Measurements from ENCODE around the gene SNAP29.
"Not testable (repeated sequence)": the region's sequence is repeated elsewhere in the genome, so short reads cannot be mapped to it uniquely, and the experiment has no call there.

Gene SNAP29

DNA sequence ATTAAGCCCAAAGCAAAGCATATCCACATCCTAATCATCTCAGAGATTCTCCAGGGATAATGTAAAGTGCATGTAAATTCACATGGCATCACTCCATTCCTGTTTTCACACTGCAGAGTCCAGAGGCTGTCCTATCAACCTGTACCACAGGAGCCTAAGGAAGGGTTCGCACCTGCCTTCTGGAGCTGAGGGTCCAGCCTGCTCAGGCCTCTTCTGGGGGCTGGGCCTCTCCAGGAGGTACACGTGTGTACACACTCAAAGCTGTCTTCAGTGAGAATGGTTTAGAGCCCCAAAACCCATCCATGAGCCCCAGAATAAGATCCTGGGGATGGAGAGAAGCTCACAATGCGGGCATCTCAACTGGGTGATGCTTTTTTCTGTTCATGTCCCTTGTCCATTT lies 24.1 kb upstream of the SNAP29 start:
- DNase-seq (ENCODE audit: low spot score) (no peak), FAIRE-seq (no peak)

DNA sequence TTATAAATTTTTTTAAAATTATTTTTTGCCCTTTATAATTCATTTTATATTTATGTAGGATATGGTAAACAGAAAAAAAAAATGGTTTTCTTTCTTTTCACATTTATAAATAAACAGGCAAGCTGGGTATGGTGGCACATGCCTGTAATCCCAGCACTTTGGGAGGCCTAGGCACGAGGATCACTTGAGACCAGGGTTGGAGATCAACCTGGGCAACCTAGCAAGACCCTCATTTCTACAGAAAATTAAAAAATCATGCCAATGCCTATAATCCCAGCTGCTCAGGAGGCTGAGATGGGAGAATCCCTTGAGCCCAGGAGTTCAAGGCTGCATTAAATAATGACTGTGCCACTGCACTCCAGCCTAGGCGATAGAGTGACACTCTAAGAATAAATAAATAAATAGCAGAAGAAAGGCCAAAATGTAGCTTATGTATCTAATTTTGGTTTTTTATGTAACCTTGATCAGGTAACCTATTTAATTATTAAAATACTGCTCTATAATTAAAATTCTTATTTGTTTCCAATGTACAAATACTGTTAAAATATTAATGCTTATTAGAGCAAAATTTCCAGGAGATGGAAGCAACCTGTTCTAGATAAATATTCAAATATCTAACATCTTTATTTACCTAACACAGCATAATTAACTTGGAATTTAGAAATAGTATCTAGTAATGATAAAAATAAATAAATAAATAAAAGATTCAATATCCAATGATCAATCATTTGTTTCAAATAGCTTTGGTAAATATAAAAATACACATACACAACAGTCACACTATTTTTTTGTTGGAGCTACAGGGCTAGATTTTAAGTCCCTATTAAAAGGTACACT lies 21.6 kb upstream of the SNAP29 start:
- FAIRE-seq (no peak), DNase-seq (ENCODE audit: low spot score) (no peak)

DNA sequence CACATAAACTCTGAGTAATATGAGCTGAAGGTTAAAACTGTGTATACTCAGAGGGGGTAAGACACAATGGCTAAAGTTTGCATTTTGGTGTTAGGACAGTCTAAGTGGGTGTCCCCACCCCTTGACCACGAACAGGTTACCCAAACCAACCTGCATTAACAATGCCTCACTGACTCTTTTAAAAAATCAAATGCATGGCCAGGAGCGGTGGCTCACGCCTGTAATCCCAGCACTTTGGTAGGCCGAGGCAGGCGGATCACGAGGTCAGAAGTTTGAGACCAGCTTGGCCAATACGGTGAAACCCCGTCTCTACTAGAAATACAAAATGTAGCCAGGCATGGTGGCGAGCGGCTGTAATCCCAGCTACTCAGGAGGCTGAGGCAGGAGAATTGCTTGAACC lies 19.5 kb upstream of the SNAP29 start:
- not testable (repeated sequence) for FAIRE-seq; DNase-seq (ENCODE audit: low spot score)

DNA sequence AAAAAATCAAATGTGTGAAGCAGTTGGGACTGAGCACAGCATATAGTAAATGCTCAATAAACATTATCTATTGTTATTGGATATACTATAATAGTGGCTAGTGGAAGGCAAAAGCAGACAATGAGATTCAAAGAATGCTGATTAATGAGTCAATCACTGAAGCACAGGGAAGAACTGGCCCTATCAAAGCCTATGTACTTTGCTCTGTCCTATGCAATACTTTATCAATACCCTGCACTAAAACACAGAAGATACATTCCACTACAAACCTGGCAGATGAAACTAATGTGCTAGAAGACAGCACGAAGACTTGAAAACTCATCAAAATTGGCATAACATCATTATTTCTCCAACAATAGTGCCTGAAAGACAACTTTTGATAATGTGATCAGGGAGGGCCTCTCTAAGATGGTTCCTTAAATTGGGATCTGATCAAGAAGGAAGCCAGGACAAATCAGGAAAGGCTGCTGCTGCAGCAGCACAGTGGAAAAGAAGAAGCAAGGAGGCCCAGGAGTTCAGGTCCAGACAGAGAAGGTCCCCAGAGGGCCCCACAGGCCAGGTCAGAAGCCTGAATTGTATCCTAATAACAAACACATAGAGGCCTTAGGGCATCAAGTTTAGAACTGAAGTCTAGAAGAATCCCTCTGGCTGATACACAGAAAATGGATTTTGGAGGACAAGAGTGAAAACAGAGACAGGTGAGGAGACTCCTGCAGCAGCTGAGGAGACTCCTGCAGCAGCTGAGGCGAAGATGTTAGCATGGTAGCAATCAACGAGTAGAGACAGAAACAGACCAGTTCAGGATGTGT lies 18.8 kb upstream of the SNAP29 start:
- no peak for FAIRE-seq
- DNase-seq (ENCODE audit: low spot score): no peak

DNA sequence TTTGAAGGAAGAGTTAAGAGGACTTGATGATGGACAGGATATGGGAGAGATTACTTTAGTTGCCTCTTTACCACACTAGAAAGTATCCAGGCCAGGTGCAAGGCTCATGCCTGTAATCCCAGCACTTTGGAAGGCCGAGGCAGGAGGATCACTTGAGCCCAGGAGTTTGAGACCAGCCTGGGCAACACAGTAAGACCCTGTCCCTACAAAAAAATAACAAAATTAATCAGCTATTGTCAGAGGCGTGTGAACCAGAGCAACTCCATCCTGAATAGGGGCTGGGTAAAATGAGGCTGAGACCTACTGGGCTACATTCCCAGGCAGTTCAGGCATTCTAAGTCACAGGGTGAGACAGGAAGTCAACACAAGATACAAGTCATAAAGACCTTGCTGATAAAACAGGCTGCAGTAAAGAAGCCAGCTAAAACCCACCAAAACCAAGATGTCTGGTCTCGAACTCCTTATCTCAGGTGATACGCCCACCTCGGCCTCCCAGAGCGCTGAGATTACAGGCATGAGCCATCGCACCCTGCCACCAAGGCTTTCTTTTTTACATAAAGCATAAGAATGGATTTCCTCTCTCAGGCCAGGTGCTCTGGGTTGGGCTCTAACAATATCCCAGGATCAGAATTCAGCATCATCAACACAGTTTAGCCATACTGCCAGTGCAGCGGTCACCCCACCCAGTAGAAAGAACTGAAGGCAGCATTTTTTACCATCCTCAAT lies 18.0 kb upstream of the SNAP29 start:
- FAIRE-seq (no peak), DNase-seq (ENCODE audit: low spot score) (no peak)

DNA sequence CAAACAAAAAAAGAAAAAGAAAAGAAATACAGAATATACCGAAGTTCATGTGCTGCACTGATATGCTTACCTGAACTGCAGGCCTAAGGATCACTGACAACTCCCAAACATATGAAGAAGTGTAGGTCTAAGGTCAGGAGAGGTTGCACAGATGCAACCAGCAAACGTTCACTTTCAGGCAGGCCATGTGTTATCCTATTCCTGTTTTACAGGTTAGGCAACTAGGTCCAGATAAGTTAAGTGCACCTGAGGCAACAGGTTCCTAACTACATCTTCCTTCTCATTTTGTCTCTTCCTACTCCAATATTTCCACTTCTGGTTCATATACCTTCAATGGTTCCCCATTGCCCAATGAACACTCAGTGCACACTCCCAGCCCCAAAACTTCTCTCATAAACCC lies 15.3 kb upstream of the SNAP29 start:
- DNase-seq (ENCODE audit: low spot score) (no peak), FAIRE-seq (no peak)

DNA sequence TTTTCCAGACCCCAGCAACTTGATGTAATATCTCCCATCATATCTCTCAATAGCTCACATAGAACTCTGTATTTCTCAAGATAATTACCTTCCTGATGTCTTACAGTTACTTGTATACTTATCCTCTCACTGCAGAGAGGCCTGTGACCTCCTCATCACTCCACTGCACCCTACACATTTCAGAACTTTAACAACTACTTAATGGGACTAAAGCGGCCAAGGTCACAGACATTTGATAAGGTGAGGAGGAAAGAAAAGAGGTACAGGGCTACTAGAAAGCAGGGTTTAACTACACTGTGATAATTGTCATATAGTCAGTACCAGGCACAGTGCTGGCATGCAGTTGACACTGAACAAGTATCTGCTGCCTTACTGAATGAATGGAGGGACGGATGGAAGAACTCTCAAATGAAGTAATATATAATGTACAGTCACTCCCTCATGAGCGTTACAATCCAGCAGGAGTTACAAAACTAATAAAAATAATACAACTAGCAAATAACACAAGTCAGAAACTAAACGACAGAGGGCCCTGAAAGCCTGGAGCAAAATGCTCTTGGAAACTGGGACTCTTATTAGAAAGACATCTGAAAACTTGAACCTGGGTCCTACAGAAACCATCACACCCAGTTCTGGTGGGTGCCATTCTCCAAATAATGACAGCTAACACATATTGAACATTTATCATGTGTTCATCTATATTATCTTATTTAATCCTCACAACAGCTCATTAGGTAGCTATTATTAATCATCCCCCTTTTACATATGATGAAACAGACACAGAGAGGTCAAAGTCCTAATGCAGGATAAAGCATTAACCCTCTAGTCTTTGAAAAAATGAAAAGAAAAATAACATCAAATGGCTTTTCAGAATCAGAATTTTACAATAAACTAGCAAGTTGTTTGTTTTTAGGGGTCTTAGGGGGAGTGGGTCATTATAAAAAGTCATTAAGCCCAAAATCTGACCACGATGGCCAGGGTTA lies 14.5 kb upstream of the SNAP29 start:
- no peak for FAIRE-seq
- no peak for DNase-seq (ENCODE audit: low spot score)

DNA sequence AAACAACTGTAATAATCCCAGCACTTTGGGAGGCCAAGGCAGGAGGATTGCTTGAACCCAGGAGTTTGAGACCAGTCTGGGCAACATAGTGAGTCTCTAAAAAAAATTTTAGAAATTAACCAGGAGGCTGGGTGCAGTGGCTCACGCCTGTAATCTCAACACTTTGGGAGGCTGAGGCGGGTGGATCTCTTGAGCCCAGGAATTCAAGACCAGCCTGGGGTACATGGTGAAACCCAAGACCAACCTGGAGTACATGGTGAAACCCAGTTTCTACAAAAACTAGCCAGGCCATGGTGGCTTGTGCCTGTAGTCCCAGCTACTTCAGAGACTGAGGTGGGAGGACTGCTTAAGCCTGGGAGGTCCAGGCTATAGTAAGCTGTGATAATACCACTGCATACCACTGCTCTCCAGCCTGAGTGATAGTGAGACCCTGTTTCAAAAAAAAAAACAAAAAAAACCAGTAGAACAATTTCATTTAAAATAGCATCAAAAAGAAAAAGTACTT lies 11.4 kb upstream of the SNAP29 start:
- FAIRE-seq (no peak), DNase-seq (ENCODE audit: low spot score) (no peak)

DNA sequence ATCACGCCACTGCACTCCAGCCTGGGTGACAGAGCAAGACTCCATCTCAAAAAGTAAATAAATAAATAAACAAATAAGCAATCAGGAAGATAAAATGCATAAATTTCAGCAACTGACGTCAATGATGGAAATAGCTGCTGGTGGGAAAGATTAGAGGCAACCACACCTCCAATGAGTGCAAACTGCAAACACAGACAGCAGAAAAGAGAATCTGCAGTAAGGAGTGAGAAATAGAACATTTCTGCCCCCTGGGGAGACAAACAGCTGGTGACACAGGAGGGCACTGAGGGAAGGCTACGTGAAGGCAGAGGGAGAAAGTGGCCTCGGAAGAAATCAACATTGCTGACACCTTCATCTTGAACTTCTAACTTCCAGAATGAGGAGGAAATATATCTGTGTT lies 6.7 kb upstream of the SNAP29 start:
- DNase-seq (ENCODE audit: low spot score) (no peak), FAIRE-seq (no peak)

DNA sequence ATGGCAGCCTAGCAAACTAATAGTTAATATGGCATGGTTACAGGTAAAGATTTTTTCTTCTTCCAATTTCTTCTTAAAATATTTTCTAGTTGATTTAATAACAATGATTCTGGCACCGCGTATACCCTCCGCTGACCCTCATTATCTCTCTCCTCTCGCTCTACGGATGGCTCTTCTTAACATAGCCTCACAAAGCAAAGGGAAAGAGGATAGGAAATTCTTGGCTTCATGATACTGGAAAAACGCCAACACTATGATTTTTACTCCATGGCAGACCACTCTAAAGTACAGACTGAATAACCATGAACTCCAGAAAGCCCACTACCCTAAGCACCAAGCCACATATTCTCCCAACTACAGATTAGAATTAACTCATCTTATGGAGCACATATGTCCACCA lies 6.3 kb upstream of the SNAP29 start:
- DNase-seq (ENCODE audit: low spot score): no peak
- no peak for FAIRE-seq

DNA sequence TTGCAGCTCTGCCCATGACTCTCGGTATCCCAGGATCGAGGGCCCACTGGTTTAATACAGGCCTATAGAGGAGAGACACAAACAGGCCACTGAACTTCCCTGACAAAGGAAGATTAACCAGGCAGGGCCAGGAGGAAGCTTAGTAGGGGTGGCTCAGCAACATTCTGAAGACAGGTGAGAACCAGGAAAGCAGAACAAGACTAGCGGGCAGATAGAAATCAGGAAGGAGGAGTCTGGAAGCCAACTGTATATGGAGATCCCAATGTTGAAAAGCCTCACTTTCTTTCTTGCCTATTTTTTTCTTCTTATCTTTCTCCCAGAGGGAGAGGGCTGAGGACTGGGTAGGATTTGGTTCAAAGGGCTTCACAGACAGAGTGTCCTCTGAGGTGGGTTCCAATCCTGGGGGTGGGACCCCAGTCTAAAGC lies 5.6 kb upstream of the SNAP29 start:
- no peak for FAIRE-seq
- no peak for DNase-seq (ENCODE audit: low spot score)

DNA sequence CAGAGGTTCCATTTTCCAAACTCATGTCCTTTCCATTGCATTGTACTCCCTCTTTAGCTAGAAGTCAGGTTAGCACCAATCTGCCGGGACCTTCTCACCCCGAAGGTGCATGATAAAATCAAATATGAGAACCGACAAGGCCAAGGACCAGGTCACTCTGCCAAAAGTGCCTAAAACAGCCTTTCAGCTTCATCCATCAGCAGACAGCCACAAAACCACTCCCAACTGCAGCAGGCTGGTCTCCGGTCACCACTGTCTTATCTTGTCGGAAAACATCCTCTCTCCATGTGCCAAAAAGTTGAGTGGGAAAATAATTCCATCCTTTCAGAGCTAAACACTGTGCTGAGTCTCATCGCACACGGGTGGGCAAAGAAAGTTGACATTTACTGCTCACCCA lies 1.6 kb upstream of the SNAP29 start:
- FAIRE-seq: no peak
- no peak for DNase-seq (ENCODE audit: low spot score)

DNA sequence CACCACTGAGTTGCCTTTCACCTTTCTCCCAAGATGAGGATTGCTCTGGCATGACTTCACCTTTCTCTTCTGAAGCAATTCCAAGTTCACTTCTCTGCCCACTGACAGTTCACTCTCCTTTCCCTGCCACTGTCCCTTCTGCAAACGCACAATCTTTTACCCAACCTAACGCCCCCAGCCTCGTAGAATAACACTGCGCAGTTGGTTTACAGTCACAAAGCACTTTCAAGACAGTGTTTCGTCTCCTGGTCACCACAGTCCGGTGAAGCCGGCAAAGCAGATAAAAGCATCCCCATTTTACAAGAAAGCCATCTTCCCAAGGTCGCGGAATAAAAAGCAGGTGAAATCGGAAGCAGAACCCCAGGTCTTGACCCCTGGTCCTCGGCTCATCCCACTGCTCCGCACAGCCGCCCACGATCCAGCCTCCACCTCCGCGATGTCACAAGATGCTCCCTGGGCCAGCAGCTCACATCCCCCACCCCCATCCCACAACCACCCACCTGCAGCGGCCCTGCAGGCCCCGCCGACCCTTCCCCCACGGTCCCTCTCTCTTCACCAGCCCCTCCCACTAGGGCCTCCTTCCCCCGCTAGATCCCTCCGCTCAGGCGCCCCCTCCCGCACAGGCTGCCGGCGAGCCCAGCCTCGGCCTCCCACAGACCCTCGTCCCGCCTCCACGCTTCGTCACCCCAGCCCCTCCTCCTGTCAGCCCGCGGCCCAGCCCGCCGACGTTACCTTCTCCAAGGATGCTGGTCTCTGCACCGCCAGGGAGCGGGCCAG lies 781 bp upstream of the SNAP29 start:
- no peak for FAIRE-seq
- peak; percentile 37 for DNase-seq (ENCODE audit: low spot score)

DNA sequence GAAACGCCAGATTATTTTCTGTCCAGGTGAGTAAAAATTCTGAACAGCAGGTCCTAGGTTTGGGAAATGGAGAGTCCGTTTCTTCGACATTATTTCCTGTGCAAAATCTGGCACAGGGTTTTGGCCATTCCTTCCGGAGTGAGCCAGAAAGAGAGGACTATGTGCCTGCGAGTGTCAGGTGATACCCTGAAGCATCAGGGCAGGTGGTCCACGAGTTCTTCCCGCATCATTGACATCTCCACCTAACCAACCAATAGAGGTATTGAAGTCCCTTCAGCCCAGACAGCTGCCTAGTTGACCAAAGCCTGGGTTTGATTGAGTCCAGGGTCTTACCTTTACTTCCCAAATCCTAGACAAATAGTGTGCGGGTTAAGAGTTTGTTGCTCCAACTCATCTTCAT lies 808 bp downstream of the SNAP29 start:
- FAIRE-seq (no peak), DNase-seq (ENCODE audit: low spot score) (no peak)

DNA sequence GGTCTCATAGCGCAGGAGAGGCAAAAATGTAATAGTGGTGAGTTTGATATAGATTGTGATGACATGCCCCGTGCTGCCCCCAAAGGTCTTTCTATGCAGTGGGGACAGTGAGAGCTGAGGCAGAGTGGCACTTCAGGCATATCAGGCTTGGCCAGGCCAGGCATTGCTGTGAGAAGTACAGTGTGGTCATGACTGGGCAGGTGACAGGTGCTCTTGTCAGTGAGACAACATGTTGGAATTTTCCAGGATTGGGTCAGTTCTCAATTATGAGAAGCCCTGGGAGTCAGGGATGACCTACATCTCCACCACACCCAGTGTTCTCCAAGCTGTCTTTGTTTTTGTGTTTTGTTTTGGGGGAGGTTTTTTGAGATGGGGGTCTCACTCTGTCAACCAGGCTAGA lies 3.7 kb downstream of the SNAP29 start:
- FAIRE-seq (no peak), DNase-seq (ENCODE audit: low spot score) (no peak)

DNA sequence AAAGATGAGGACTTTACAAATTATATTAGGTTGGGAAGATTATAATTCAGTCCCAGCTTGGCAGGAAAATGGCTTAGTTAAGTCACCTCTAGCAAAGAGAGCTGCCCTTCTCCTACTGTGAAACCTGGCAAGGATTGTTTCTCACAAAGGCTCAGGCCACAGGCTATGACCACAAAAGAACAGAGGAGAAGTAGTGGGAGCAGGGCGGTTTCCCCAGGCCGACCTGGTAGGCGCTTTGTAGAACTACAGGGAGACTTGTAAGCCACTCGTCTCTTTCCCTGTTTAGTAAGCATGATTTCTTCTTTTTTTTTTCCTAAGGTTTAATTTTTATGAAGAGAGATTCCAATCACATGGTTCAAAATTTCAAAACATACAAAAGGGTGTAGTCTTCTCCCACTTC lies 4.6 kb downstream of the SNAP29 start:
- FAIRE-seq: no peak
- DNase-seq (ENCODE audit: low spot score): no peak

DNA sequence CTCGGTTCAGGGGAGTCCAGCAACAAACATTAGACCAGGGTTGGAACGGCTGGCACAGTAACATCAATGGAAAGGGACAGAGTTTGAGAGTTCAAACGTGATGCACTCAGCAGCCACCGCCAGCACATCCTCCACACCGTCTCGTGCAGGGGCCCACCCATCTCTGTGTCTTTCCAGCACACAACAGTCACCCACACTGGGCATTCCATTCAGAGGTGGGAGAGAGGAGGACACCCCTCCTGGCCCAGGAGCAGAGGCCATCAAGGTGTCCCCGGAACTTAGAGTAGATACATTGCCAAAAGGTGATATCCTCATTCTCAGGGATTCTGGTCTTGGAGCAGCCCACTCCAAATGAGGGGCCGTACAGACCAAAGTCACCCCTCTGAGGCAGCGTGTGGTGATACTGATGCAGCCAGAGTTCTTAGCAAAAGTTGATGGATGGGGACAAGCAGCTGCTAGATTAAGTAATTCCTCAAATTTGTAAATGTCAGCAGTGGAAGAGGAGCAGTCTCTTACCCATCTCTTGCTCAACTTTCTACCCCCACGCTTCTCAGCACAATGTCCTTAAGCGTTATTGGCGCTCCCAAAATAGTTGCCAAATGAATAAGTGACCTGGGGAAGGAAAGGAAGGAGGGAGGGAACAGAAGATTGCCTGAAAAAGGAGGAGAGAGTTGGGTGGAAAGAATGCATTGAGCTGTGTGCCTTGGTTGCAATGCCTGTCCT lies 5.5 kb downstream of the SNAP29 start:
- DNase-seq (ENCODE audit: low spot score): no peak
- FAIRE-seq: no peak

DNA sequence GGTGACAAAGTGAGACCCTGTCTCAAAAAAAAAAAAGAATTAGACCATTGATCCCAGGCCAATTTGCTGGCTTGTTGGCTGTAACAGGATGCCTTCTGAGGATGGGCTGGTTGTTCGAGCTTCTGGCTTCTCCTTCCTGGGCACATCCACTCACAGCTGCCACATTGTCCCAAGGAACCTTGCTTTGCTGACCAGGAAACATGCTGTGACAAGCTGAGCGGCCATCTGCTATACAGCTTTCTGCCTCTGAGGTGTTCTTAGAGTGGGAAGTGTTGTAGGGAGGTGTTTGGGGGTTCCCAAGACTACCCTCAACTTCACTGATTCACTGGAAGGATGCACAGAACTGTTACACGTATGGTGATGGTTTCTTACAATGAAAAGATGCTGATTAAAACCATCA lies 6.5 kb downstream of the SNAP29 start:
- FAIRE-seq (no peak), DNase-seq (ENCODE audit: low spot score) (no peak)

DNA sequence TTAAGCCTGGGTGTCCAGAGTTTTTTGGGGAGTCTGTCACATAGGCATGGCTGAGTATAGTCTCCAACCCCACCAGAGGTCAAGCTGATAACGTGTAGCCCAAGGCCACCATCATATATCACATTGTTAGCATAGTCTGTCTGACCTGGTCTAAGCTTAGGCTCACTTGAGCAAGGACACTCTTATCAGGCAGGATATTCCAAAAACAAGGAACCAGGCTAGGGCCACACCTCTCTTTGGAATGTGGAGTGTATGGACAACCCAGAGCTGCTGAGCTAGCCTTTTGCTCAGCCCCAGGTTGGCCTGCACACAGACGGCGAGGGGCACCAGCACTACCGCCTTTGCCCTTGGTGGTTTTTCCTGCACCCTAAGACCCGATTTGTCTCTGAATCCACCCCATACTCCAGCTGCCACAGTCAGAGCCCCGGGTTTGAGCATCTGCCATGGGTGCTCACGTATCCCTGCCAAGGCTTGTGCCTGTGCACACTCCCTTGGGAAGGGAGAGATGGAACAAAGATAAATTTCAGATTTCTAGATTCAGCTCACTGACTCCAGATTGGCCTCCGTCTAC lies 7.2 kb downstream of the SNAP29 start:
- FAIRE-seq: no peak
- no peak for DNase-seq (ENCODE audit: low spot score)
